Endothelial cell of hepatic sinusoid (primary cell): ENCODE results near the gene TFB1M.

ENCODE experiments used
- in situ Hi-C: cut with HindIII; loops from 2 replicates; pipeline ENCODE4 v1.10.0; 2017; ENCODE audit warnings: low sequenced_read_pairs

The TFB1M gene

GRCh38 chr6:155306958-155307357 lies 7.3 kb downstream of the TFB1M start:
- in situ Hi-C loops: no loop called here

GRCh38 chr6:155303361-155303870 lies 10.9 kb downstream of the TFB1M start:
- in situ Hi-C loops: no loop called here

- in situ Hi-C loops: no loop called here
These were observed 12.4 kb downstream of the TFB1M start for GRCh38 chr6:155301867-155302266.

DNA sequence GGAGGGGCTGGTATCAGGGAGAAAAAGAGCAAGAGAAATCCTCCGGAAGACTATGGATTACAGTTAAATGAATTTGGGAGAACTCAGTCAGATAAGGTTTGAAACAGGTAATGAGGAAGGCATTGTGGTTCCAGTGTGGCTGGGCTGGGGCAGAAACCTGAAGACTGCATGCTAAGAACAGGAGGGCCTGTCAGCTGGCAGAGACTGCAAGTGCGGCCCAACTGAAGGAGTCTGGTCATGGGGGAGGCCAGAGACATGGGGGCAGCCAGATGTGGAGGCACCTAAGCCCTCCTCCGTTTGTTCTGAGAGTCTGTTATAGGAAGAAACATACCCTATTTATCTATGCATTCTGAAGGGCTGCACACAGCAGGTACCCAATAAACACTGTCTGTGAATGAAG lies 16.6 kb downstream of the TFB1M start:
- in situ Hi-C loops: no loop called here

DNA sequence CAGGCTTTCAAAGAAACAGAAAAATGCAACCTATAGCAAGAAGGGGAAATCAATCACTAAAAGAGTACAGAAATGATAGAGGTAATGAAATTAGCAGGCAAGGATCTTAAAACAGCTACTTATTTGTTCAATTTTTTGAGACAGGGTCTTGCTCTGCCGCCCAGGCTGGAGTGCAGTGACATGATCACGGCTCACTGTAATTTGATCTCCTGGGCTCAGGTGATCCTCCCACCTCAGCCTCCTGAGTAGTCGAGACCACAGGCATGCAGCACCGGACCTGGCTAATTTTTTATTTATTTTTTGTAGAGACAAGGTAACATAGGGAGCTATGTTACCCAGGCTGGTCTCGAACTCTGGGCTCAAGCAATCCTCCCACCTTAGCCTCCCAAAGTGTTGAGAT lies 21.6 kb downstream of the TFB1M start:
- in situ Hi-C loops: no loop called here

- in situ Hi-C loops: no loop called here
These were observed 23.0 kb downstream of the TFB1M start for GRCh38 chr6:155291291-155291690.

DNA sequence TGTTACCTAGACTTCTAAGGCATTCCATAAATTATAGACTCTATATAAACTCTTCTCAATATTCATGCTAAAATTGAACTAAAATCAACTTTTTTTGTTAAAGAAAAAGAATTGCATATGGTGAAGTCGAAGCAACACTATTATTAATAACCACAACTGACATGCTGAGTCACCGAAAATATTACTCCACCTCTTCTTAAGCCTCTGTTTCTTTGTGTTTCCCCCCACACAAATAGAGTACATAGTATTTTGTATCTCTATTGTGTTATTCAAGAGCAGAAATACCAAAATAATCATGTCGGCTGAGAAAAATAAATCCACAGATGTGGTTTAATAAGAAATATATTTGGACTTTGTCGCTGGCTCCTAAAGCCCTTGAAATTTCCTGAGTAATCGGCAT lies 23.8 kb downstream of the TFB1M start:
- in situ Hi-C loops: no loop called here

DNA sequence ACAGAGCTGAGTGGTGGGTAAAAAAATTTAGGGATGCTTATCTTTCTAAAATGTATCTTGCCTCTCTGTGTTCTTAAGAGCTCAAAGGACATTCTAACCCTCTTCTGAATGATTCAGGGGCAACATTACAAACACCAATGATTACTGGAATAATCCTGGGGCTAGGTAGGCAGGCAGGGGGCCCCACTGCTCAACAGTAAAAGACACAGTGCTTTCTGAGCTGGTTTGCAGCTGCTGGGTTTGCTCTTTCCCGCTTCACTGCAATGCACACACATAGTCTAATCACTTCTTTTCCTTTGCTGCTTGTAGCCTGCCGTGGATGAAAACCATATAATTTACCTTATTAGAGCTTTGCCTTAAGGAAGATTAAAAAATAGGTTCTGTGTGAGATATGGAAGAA lies 26.5 kb downstream of the TFB1M start:
- in situ Hi-C loops: no loop called here

DNA sequence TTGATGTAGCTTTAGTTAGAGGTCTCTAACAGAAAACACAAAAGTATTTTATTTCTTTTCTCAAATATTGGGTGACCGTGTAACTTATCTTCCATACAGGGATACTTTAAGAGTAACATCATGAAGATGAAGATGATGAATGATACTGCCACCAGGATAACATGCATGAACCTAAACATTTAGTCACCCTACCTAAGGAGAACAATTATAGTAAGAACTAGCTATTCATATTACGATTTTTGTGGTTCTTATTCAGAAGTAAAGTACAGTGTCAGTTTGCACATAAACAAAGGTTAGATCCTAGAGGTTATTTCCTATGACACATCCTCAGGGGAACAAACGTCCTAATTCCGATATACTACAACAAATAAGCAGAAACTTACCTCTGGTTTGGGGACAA lies 29.5 kb downstream of the TFB1M start:
- in situ Hi-C loops: no loop called here

DNA sequence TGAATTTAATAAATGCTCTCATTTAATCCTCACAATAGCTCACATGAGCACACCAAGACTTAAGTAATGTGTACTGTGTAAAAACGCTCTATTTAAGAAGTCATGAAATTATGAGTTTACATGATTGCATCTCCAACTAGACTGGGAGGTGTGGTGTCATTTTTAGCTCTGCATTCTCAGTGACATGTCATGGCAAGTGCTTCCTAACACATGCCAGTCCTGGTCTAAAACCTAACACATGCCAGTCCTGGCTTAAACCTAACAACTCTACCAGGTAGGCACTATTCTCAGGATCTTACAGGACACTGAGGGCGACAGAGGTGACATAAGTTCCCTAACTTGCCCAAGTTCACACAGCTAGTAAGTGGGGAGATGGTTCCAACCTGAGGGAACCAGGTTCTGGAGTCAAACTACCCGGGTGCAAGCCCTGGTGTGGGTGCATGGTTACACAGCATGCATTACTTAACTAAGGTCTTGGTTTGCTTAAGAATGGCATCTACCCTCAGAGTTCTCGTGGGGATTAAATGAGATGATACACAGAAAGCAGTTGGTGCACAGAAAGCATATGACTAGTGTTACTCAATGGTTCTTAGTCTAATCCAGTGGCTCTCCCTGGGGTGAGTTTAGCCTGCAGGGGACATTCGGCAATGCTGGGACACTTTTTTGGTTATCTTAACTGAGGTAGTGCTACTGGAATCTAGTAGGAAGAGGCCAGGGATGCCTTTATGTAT lies 35.8 kb downstream of the TFB1M start:
- in situ Hi-C loops: no loop called here

DNA sequence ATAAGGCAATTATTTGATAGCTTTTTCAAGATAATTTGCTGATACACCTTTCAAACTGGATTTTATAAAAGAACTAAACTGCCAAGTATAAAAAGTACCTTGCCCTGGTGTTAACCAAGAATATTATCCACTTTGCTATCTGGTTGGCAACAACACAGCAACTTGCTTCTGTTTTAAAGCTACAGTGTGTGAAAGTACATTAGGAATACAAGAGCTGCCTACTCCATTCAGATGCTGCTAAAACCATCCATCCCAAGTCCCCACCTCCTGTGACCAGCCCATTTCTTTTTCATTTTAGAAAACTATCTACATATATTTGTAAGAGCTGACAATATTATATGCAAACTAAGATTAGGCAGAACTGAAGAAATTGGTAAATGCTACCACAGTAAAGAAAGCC lies 37.6 kb downstream of the TFB1M start:
- in situ Hi-C loops: no loop called here

- in situ Hi-C loops: no loop called here
These were observed 38.3 kb downstream of the TFB1M start for GRCh38 chr6:155275808-155276480.

DNA sequence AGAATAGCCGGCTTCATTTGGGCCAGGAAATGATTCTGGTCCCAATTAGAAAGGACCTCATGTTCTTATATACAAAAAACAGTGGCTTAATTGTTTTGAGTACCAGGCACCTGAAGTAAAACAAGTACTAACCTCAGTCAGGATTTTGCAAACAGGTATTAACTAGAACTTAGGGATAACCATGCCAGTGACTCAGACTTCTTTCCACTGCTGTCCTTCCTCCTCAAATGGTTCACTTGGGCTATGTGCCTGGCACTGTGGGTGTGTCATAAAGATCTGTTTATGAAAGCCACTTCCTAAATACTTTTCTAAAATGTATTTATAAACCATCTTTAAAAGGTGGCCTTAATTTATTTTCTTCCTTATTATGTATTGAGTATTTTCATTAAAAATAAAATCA lies 39.8 kb downstream of the TFB1M start:
- in situ Hi-C loops: loop anchor here (25.0 kb wide), 1 partner anchor 337 kb away; no protein-coding TSS in a partner anchor

DNA sequence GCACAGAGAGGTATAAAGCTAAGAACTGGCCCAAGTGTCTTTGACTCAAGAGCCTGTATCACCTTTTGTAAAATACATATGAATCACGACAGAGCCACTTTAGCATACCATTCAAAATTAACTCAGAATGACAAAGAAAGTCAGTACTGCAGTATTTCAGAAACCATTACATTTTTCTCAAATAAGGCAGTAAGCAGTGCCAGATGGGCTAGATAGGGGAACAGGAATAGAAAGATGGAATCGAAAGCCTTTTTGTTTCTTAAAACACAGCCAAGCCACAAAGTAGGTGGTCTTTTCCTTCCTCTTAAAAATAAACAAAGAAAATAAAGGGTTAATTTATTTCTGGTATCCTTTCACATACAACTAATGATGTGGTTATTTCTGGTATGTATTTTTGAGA lies 40.2 kb downstream of the TFB1M start:
- in situ Hi-C loops: loop anchor here (25.0 kb wide), 1 partner anchor 337 kb away; no protein-coding TSS in a partner anchor

DNA sequence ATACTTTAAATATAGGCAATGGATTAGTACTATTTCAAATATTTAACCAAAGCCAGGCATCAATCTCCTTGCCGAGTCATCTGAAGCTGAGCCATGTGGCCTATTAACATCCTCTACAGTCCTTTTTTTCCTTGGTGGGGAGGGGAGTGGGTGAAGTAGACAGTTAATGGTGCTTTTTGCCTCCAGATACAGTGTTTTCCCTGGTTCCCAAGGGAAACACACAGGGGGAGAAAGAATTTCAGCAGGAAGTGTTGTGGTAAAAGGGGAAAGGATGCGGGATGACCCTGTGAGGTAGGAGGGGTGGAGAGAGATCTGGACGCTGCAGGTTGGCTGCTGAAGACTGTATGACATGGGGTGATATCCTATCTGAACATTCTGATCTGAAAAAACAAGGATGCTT lies 40.9 kb downstream of the TFB1M start:
- in situ Hi-C loops: loop anchor here (25.0 kb wide), 1 partner anchor 336 kb away; no protein-coding TSS in a partner anchor

GRCh38 chr6:155272353-155273232 lies 41.7 kb downstream of the TFB1M start:
- in situ Hi-C loops: loop anchor here (25.0 kb wide), 1 partner anchor 335 kb away; no protein-coding TSS in a partner anchor

DNA sequence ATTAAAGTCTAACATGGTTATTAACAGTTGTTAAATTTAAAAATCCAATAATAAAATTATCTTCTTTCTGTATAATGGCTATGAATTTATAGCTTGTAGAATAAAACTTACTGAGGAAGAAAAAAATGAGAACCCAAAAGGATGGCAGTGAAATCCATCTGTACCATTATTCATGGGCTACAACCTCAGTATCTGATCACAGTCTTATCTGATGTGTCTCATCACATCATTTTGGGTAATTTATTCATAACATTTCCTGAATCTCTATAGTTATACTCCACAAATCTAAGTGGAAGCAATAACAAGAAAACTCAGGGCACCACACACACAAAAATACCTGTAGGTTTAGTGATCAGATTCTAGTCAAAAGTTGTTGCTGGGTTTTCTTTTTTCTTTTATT lies 43.1 kb downstream of the TFB1M start:
- in situ Hi-C loops: loop anchor here (25.0 kb wide), 1 partner anchor 334 kb away; no protein-coding TSS in a partner anchor

- in situ Hi-C loops: loop anchor here (25.0 kb wide), 1 partner anchor 333 kb away; no protein-coding TSS in a partner anchor
These were observed 43.7 kb downstream of the TFB1M start for GRCh38 chr6:155270561-155271091.

DNA sequence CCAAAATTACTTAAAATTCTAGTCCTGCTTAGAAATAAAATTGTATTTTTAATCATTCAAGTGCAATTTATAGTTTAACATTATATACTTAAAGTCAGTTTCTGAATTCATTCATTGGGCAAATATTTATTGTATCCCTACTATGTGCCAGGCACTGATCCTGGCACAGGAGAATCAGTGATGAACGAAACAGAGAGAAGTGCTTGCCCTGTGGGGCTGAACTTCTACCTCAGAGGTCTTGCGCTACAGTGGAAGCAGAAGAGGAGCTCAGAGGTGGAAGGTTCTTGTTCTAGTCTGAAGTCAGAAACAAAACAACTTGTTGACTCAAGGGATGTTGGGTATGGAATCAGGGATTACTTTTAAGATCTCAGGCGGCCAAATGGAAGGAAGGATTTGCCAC lies 44.5 kb downstream of the TFB1M start:
- in situ Hi-C loops: loop anchor here (25.0 kb wide), 1 partner anchor 332 kb away; no protein-coding TSS in a partner anchor

- in situ Hi-C loops: loop anchor here (25.0 kb wide), 1 partner anchor 331 kb away; no protein-coding TSS in a partner anchor
These were observed 46.0 kb downstream of the TFB1M start for GRCh38 chr6:155268088-155268867.
